Prostate gland (tissue), 2 donors: ENCODE data around the gene NUMB. TPM values are rescaled to one million over a fixed set of nuclear protein-coding genes. Genes with fewer than 3 reads are reported as not detected.

Experiments used
- DNase-seq: peaks from one replicate; pipeline ENCODE4 v3.0.0-alpha.2; 2019; ENCODE audit warnings: low spot score
- H3K27ac ChIP-seq, 2 donors: fragments of 200-600 bp; sonication (generic); 2 replicates each; pipeline ENCODE4 v1.5.1; 2017 to 2019
- H3K27me3 ChIP-seq: fragments of 200-600 bp; sonication (generic); replicated peaks from 2 replicates; pipeline ENCODE4 v1.5.1; 2019; ENCODE audit not compliant: insufficient read depth
- H3K36me3 ChIP-seq, 2 donors: fragments of 200-600 bp; sonication (generic); 1 replicate in 1 of 2; 2 replicates in 1 of 2; pipeline versions ENCODE4 v1.5.1 to v1.8.1; 2017 to 2019
- H3K4me1 ChIP-seq: fragments of 200-600 bp; sonication (generic); replicated peaks from 2 replicates; pipeline ENCODE4 v1.5.1; 2019
- H3K4me3 ChIP-seq, 2 donors: fragments of 200-600 bp; sonication (generic); 2 replicates each; pipeline ENCODE4 v1.5.1; 2017 to 2019
- H3K9me3 ChIP-seq: fragments of 200-600 bp; sonication (generic); 2 replicates; pipeline ENCODE4 v1.5.1; 2017
- CTCF ChIP-seq, 4 experiments: fragments of 200-600 bp in 2 of 4; fragments of 450-650 bp in 2 of 4; sonication (generic) in 2 of 4; IDR thresholded peaks; 1 replicate in 3 of 4; 2 replicates in 1 of 4; pipeline ENCODE4 v1.5.1; 2016 to 2019; ENCODE audit warnings: antibody characterized with exemption in 4 of 4, mild to moderate bottlenecking in 2 of 4, moderate library complexity in 2 of 4
- POLR2A ChIP-seq: fragments of 450-650 bp; IDR thresholded peaks from one replicate; pipeline ENCODE4 v1.6.1; 2016; ENCODE audit warnings: antibody characterized with exemption, mild to moderate bottlenecking
- POLR2AphosphoS5 ChIP-seq: sonication (generic); formaldehyde crosslinking; IDR thresholded peaks from one replicate; pipeline ENCODE4 v1.6.1; 2017; ENCODE audit warnings: antibody characterized with exemption
- WGBS: methylation state at CpG from one replicate; pipeline ENCODE4 v1.1.5; 2018; 5-methylcytosine and 5-hydroxymethylcytosine counted together
- intact Hi-C: fragments of 100-400 bp; cut with DNase I; formaldehyde crosslinking; loops from one replicate; pipeline ENCODE4 v1.14.2; 2022
- total RNA-seq, 2 donors: library from RNA; depleted of rRNA; stranded (reverse); fragments of >200 nt; gene quantifications; one replicate each; pipeline ENCODE4 v1.1.0, GENCODE V29; 2016

NUMB gene
- total RNA-seq, 2 donors from 2014 or later: 38.4 to 57.8 TPM

GRCh38 chr14:73232984-73233383, 225.4 kb downstream of the NUMB start:
- Histone ChIP-seq H3K27me3 (no peaks in the 10 kb centered on the region), H3K4me3 (no peak overlapping the region), H3K9me3 (no peaks in the 10 kb centered on the region), H3K27ac (no peak overlapping the region), H3K4me1 (no peaks in the 10 kb centered on the region), H3K36me3 (no peaks in the 10 kb centered on the region)
- intact Hi-C loops: no loop called here
- WGBS: 66% methylated on average over 8 of the region's 8 CpGs
- no peak for DNase-seq
- no peak for TF ChIP-seq CTCF (IDR thresholded peaks at IDR 0.05)
- no peak for TF ChIP-seq POLR2AphosphoS5
- no peak for TF ChIP-seq POLR2A

- no peak for TF ChIP-seq POLR2A
- TF ChIP-seq POLR2AphosphoS5: no peak
- TF ChIP-seq CTCF (IDR thresholded peaks at IDR 0.05): no peak
- no peak overlapping the region for H3K27ac ChIP-seq
- H3K4me1 ChIP-seq: no peaks in the 10 kb centered on the region
- H3K27me3 ChIP-seq: no peaks in the 10 kb centered on the region
- no peaks in the 10 kb centered on the region for H3K9me3 ChIP-seq
- 59% methylated on average over 18 of the region's 19 CpGs for WGBS
- H3K36me3 ChIP-seq: no peaks in the 10 kb centered on the region
- no peak for DNase-seq
- intact Hi-C loops: no loop called here
- no peak overlapping the region for H3K4me3 ChIP-seq
These were observed 226.1 kb downstream of the NUMB start for GRCh38 chr14:73231981-73232851.

- TF ChIP-seq POLR2A: no peak
- H3K4me1 ChIP-seq: no peaks in the 10 kb centered on the region
- DNase-seq: no peak
- no peaks in the 10 kb centered on the region for H3K27me3 ChIP-seq
- 97% methylated on average over 6 of the region's 6 CpGs for WGBS
- intact Hi-C loops: no loop called here
- no peaks in the 10 kb centered on the region for H3K36me3 ChIP-seq
- H3K4me3 ChIP-seq: no peak overlapping the region
- no peaks in the 10 kb centered on the region for H3K9me3 ChIP-seq
- H3K27ac ChIP-seq: no peak overlapping the region
These were observed 228.3 kb downstream of the NUMB start for GRCh38 chr14:73230051-73230450.

GRCh38 chr14:73227812-73228781, 230.2 kb downstream of the NUMB start:
- Histone ChIP-seq H3K36me3 (no peaks in the 10 kb centered on the region), H3K27me3 (no peaks in the 10 kb centered on the region), H3K4me1 (no peaks in the 10 kb centered on the region), H3K9me3 (no peaks in the 10 kb centered on the region), H3K4me3 (no peak overlapping the region), H3K27ac (peak overlapping the region in 1 of 2 donors; percentile 15)
- DNase-seq: no peak
- 22% methylated on average over 25 of the region's 25 CpGs for WGBS
- intact Hi-C loops: no loop called here
- no peak for TF ChIP-seq CTCF (IDR thresholded peaks at IDR 0.05)
- TF ChIP-seq POLR2A: no peak
- TF ChIP-seq POLR2AphosphoS5: no peak

GRCh38 chr14:73225496-73225895, 232.8 kb downstream of the NUMB start:
- Histone ChIP-seq H3K4me1 (no peaks in the 10 kb centered on the region), H3K4me3 (no peak overlapping the region), H3K36me3 (no peaks in the 10 kb centered on the region), H3K9me3 (no peaks in the 10 kb centered on the region), H3K27ac (no peak overlapping the region), H3K27me3 (no peaks in the 10 kb centered on the region)
- no peak for DNase-seq
- 81% methylated on average over 4 of the region's 4 CpGs for WGBS
- TF ChIP-seq CTCF (IDR thresholded peaks at IDR 0.05) (no peak), POLR2A (no peak), POLR2AphosphoS5 (no peak)
- intact Hi-C loops: no loop called here
